KOPT-K1 (cell line): ENCODE measurements around the gene TMF1.
A peak's percentile ranks its signal among the peaks of the same experiment; 100 is the strongest.

Experiments
- H3K27ac ChIP-seq: fragments of 200-600 bp; sonication (generic); 2 replicates; pipeline ENCODE4 v1.5.1; 2016; ENCODE audit warnings: antibody characterized with exemption, mild to moderate bottlenecking, low read depth, low read length; ENCODE audit not compliant: poor library complexity, severe bottlenecking
- H3K36me3 ChIP-seq: fragments of 200-600 bp; sonication (generic); 2 replicates; pipeline ENCODE4 v1.5.1; 2017; ENCODE audit warnings: antibody characterized with exemption, mild to moderate bottlenecking, low read length, moderate library complexity; ENCODE audit not compliant: insufficient read depth
- H3K9me3 ChIP-seq: fragments of 200-600 bp; sonication (generic); 2 replicates; pipeline ENCODE4 v1.5.1; 2017; ENCODE audit warnings: antibody characterized with exemption, low read length, mild to moderate bottlenecking; ENCODE audit not compliant: insufficient read depth, poor library complexity, severe bottlenecking

The TMF1 gene

GRCh38 chr3:69084326-69085167 lies 32.4 kb upstream of the TMF1 start, which contains the start of gene ARL6IP5:
Gene ARL6IP5, plus strand, starts transcription at chr3:69084937. Its CDS starts 111 bp downstream, at chr3:69085048.
- Histone ChIP-seq H3K9me3 (no peaks in the 10 kb centered on the region), H3K27ac (peak within 1 kb of the TSS; percentile 75), H3K36me3 (peaks cover 5% of the 10 kb centered on the region)

GRCh38 chr3:69082805-69083204 lies 30.7 kb upstream of the TMF1 start:
- Histone ChIP-seq H3K9me3 (no peaks in the 10 kb centered on the region), H3K36me3 (no peaks in the 10 kb centered on the region), H3K27ac (peak overlapping the region; percentile 4)

GRCh38 chr3:69082361-69082760 lies 30.2 kb upstream of the TMF1 start:
- H3K36me3 ChIP-seq = no peaks in the 10 kb centered on the region
- no peak overlapping the region for H3K27ac ChIP-seq
- H3K9me3 ChIP-seq = no peaks in the 10 kb centered on the region

- H3K27ac ChIP-seq = no peak overlapping the region
These were observed 29.6 kb upstream of the TMF1 start for GRCh38 chr3:69081583-69082262.

GRCh38 chr3:69080233-69080920 lies 28.2 kb upstream of the TMF1 start, which contains the start of gene UBA3:
Gene UBA3, minus strand, starts transcription at chr3:69080365. Its CDS starts 12 bp downstream, at chr3:69080353.
- peaks cover 9% of the 10 kb centered on the region for H3K36me3 ChIP-seq
- H3K9me3 ChIP-seq = no peaks in the 10 kb centered on the region
- peak within 1 kb of the TSS; percentile 72 for H3K27ac ChIP-seq

More at GRCh38 chr3:69081583-69082262, 29.6 kb upstream of the TMF1 start:
- Histone ChIP-seq H3K36me3 (peaks cover 1% of the 10 kb centered on the region), H3K9me3 (no peaks in the 10 kb centered on the region)

GRCh38 chr3:69079269-69080159 lies 27.4 kb upstream of the TMF1 start:
- H3K9me3 ChIP-seq = no peaks in the 10 kb centered on the region
- H3K36me3 ChIP-seq = peaks cover 17% of the 10 kb centered on the region
- peak overlapping the region; percentile 72 for H3K27ac ChIP-seq

GRCh38 chr3:69072928-69073327 lies 20.8 kb upstream of the TMF1 start:
- Histone ChIP-seq H3K27ac (no peak overlapping the region), H3K36me3 (peaks cover 66% of the 10 kb centered on the region), H3K9me3 (no peaks in the 10 kb centered on the region)

GRCh38 chr3:69066121-69066520 lies 14.0 kb upstream of the TMF1 start:
- Histone ChIP-seq H3K36me3 (peaks cover 37% of the 10 kb centered on the region), H3K27ac (peak overlapping the region; percentile 44), H3K9me3 (no peaks in the 10 kb centered on the region)

GRCh38 chr3:69065318-69065964 lies 13.3 kb upstream of the TMF1 start:
- Histone ChIP-seq H3K9me3 (peaks cover 2% of the 10 kb centered on the region), H3K36me3 (peaks cover 37% of the 10 kb centered on the region), H3K27ac (peak overlapping the region; percentile 44)

GRCh38 chr3:69063636-69064035 lies 11.5 kb upstream of the TMF1 start:
- peak overlapping the region; percentile 36 for H3K27ac ChIP-seq
- H3K9me3 ChIP-seq = peaks cover 2% of the 10 kb centered on the region
- H3K36me3 ChIP-seq = peaks cover 43% of the 10 kb centered on the region

- Histone ChIP-seq H3K36me3 (peaks cover 79% of the 10 kb centered on the region), H3K27ac (no peak overlapping the region)
These were observed 7.6 kb upstream of the TMF1 start for GRCh38 chr3:69059688-69060087.

GRCh38 chr3:69058947-69059224 lies 6.8 kb upstream of the TMF1 start:
- Histone ChIP-seq H3K9me3 (peaks cover 2% of the 10 kb centered on the region), H3K27ac (peak overlapping the region; percentile 59), H3K36me3 (peaks cover 85% of the 10 kb centered on the region)

More at GRCh38 chr3:69059688-69060087, 7.6 kb upstream of the TMF1 start:
- H3K9me3 ChIP-seq = peaks cover 2% of the 10 kb centered on the region

GRCh38 chr3:69058180-69058946 lies 6.2 kb upstream of the TMF1 start:
- H3K9me3 ChIP-seq = peaks cover 2% of the 10 kb centered on the region
- peaks cover 90% of the 10 kb centered on the region for H3K36me3 ChIP-seq
- H3K27ac ChIP-seq = peak overlapping the region; percentile 59
